Upper lobe of left lung (tissue), 6 donors: ENCODE data around the gene SYNCRIP. TPM values are rescaled to one million over a fixed set of nuclear protein-coding genes. Genes with fewer than 3 reads are reported as not detected.
A peak's percentile ranks its signal among the peaks of the same experiment; 100 is the strongest.

Experiments
- ATAC-seq, 2 donors: fragments of 200-7000 bp; cut with Tn5 transposase; one replicate each; pipeline ENCODE4 v1.9.1; 2022; ENCODE audit warnings: mild to moderate bottlenecking in 2 of 2, moderate library complexity in 2 of 2; ENCODE audit not compliant: low FRiP score in 2 of 2
- DNase-seq, 2 donors: peaks; one replicate each; pipeline ENCODE4 v3.0.0-alpha.2; 2019 to 2020
- H3K27ac ChIP-seq, 4 donors: fragments of 200-600 bp; sonication (generic); one replicate each; pipeline ENCODE4 v1.5.1; 2016 to 2019
- H3K27me3 ChIP-seq, 4 donors: fragments of 200-600 bp; sonication (generic); one replicate each; pipeline ENCODE4 v1.5.1; 2017 to 2019
- H3K36me3 ChIP-seq, 4 donors: fragments of 200-600 bp; sonication (generic); one replicate each; pipeline ENCODE4 v1.5.1; 2016 to 2019
- H3K4me1 ChIP-seq, 4 donors: fragments of 200-600 bp; sonication (generic); one replicate each; pipeline ENCODE4 v1.5.1; 2018 to 2019
- H3K4me3 ChIP-seq, 4 donors: fragments of 200-600 bp; sonication (generic); one replicate each; pipeline ENCODE4 v1.5.1; 2017 to 2019; ENCODE audit warnings: mild to moderate bottlenecking in 2 of 4, moderate library complexity in 1 of 4
- H3K9me3 ChIP-seq, 4 donors: fragments of 200-600 bp; sonication (generic); one replicate each; pipeline ENCODE4 v1.5.1; 2018 to 2019
- CTCF ChIP-seq, 6 experiments: fragments of 450-650 bp in 4 of 6; fragments of 200-600 bp in 2 of 6; sonication (generic) in 2 of 6; IDR thresholded peaks; one replicate each; pipeline ENCODE4 v1.5.1; 2016 to 2019; ENCODE audit warnings: antibody characterized with exemption in 6 of 6
- EP300 ChIP-seq, 4 donors: sonication (generic); formaldehyde crosslinking; IDR thresholded peaks; one replicate each; pipeline ENCODE4 v1.5.1; 2017; ENCODE audit warnings: antibody characterized with exemption in 4 of 4, control low read depth in 2 of 4
- POLR2A ChIP-seq, 4 donors: fragments of 450-650 bp; IDR thresholded peaks; one replicate each; pipeline ENCODE4 v1.5.1; 2016 to 2017; ENCODE audit warnings: antibody characterized with exemption in 4 of 4, mild to moderate bottlenecking in 2 of 4
- POLR2AphosphoS5 ChIP-seq, 2 donors: sonication (generic); formaldehyde crosslinking; IDR thresholded peaks; one replicate each; pipeline ENCODE4 v1.5.1; 2017; ENCODE audit warnings: antibody characterized with exemption in 2 of 2
- WGBS, 2 donors: methylation state at CpG; one replicate each; pipeline ENCODE4 v1.1.5; 2017 to 2018; 5-methylcytosine and 5-hydroxymethylcytosine counted together
- total RNA-seq, 6 donors: library from RNA; depleted of rRNA in 4 of 6; stranded (reverse); fragments of >200 nt in 4 of 6; gene quantifications; one replicate each; pipeline versions ENCODE4 v1.1.0 to v1.2.1, GENCODE V29; 2016 to 2021
- donor health status: DM: no; HTN: no; CAD: no; lungs with moderate emphysema.
- donor health status: DM: no; HTN: yes; CAD: no; lungs with severe emphysema.

Gene SYNCRIP
- total RNA-seq, 6 donors from 2014 or later = 30.4 to 87.8 (median 65.1) TPM

DNA sequence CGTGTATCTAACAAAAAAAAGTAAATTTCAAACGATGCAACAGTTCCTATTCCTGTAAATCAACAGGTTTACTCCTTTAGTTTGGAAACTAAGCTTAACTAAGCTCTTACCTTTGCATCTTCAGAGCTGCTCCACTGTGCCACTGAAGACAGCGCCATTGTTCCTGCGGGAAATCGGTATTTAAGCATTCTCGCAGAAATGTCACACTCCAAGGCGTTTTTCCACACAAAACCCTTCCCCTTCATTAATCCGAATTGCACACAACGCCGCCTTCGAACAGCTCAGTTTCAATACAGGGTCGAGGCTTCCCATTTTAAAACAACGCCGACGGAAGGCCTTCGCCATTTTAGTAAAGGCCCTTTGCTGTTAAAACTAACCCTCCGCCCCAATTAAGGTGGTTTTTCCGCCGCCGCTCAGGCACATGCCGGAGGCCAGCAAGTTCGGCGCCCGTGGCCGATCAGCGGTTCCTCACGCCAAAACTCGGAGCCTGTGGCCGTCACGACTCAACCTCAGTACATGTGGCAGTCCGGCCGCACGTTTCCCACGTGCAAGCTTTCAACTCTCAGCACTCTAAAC, 35.4 kb upstream of the SYNCRIP start:
- ATAC-seq = peak in 1 of 2 donors; percentile 40
- 0% methylated on average over 33 to 34 of the region's 34 CpGs for whole genome bisulfite sequencing, 2 donors
- no peak for TF ChIP-seq CTCF (IDR thresholded peaks at IDR 0.05)
- no peak for TF ChIP-seq POLR2A (IDR thresholded peaks at IDR 0.05)
- no peak for TF ChIP-seq POLR2AphosphoS5 (IDR thresholded peaks at IDR 0.05)
- TF ChIP-seq EP300 (IDR thresholded peaks at IDR 0.05) = no peak
- Histone ChIP-seq H3K4me1 (peaks cover 12 to 32% (median 28%) of the 10 kb centered on the region in 4 donors), H3K36me3 (peaks cover 0 to 4% (median 0%) of the 10 kb centered on the region in 4 donors), H3K27me3 (no peaks in the 10 kb centered on the region), H3K9me3 (no peaks in the 10 kb centered on the region), H3K27ac (peak overlapping the region; percentile 89 to 94 (median 90)), H3K4me3 (peak overlapping the region; percentile 58 to 91 (median 78))
- peak in 1 of 2 donors; percentile 85 for DNase-seq

- peaks cover 12 to 32% (median 28%) of the 10 kb centered on the region in 4 donors for H3K4me1 ChIP-seq
- ATAC-seq (no peak), DNase-seq (no peak)
- no peak for TF ChIP-seq POLR2A (IDR thresholded peaks at IDR 0.05)
- TF ChIP-seq CTCF (IDR thresholded peaks at IDR 0.05) = no peak
- no peak for TF ChIP-seq POLR2AphosphoS5 (IDR thresholded peaks at IDR 0.05)
- TF ChIP-seq EP300 (IDR thresholded peaks at IDR 0.05) = no peak
- no peaks in the 10 kb centered on the region for H3K9me3 ChIP-seq
- H3K27ac ChIP-seq = peak overlapping the region in 3 of 4 donors; percentile 89 to 94 (median 92)
- H3K4me3 ChIP-seq = peak overlapping the region; percentile 58 to 91 (median 78)
- peaks cover 0 to 4% (median 0%) of the 10 kb centered on the region in 4 donors for H3K36me3 ChIP-seq
- whole genome bisulfite sequencing, 2 donors = 0% methylated on average over 12 of the region's 12 CpGs
- H3K27me3 ChIP-seq = no peaks in the 10 kb centered on the region
Observed at GRCh38 chr6:85677234-85677956, 34.7 kb upstream of the SYNCRIP start.

- Histone ChIP-seq H3K9me3 (no peaks in the 10 kb centered on the region), H3K4me1 (peaks cover 12 to 32% (median 28%) of the 10 kb centered on the region in 4 donors), H3K4me3 (peak overlapping the region; percentile 55 to 80 (median 68)), H3K27me3 (no peaks in the 10 kb centered on the region), H3K27ac (peak overlapping the region in 2 of 4 donors; percentile 32 to 89), H3K36me3 (peaks cover 0 to 4% (median 0%) of the 10 kb centered on the region in 4 donors)
- TF ChIP-seq POLR2AphosphoS5 (IDR thresholded peaks at IDR 0.05) (no peak), CTCF (IDR thresholded peaks at IDR 0.05) (no peak), POLR2A (IDR thresholded peaks at IDR 0.05) (no peak), EP300 (IDR thresholded peaks at IDR 0.05) (no peak)
- DNase-seq = no peak
- ATAC-seq = no peak
- WGBS, 2 donors = 8 to 10% methylated on average over 6 of the region's 6 CpGs
Observed at GRCh38 chr6:85676086-85676729, 33.5 kb upstream of the SYNCRIP start.

GRCh38 chr6:85675030-85675819, 32.5 kb upstream of the SYNCRIP start:
- Histone ChIP-seq H3K27me3 (no peaks in the 10 kb centered on the region), H3K9me3 (no peaks in the 10 kb centered on the region), H3K4me1 (peaks cover 16 to 40% (median 31%) of the 10 kb centered on the region in 4 donors), H3K4me3 (peak overlapping the region in 1 of 4 donors; percentile 77), H3K27ac (peak overlapping the region in 2 of 4 donors; percentile 32 to 89), H3K36me3 (peaks cover 0 to 4% (median 0%) of the 10 kb centered on the region in 4 donors)
- TF ChIP-seq CTCF (IDR thresholded peaks at IDR 0.05) (no peak), POLR2AphosphoS5 (IDR thresholded peaks at IDR 0.05) (no peak), EP300 (IDR thresholded peaks at IDR 0.05) (no peak), POLR2A (IDR thresholded peaks at IDR 0.05) (no peak)
- no peak for DNase-seq
- no peak for ATAC-seq
- 74 to 82% methylated on average over 4 of the region's 4 CpGs for WGBS, 2 donors
